GM12878 (cell line): ENCODE data around the gene COL25A1. TPM values are rescaled to one million over a fixed set of nuclear protein-coding genes. Genes with fewer than 3 reads are reported as not detected.

Source experiments
- CHD1 ChIP-seq: IDR thresholded peaks from 2 replicates; pipeline ENCODE4 v1.6.1; 2012; ENCODE audit warnings: low read depth, low read length, improper control_type of control experiment
- HDAC6 ChIP-seq: fragments of 200-600 bp; sonication (generic); IDR thresholded peaks from one replicate; pipeline ENCODE4 v1.8.0; 2017; ENCODE audit warnings: antibody characterized with exemption; ENCODE audit not compliant: unreplicated experiment
- KAT2A ChIP-seq: conservative IDR thresholded peaks from 2 replicates; pipeline ENCODE4 v1.6.1; 2011; ENCODE audit warnings: low read depth, low read length; ENCODE audit not compliant: control insufficient read depth
- MYB ChIP-seq: fragments of 150-350 bp; IDR thresholded peaks from 2 replicates; pipeline ENCODE4 v1.6.1; 2014; ENCODE audit warnings: mild to moderate bottlenecking, low read depth, low read length, borderline replicate concordance
- NFYB ChIP-seq: IDR thresholded peaks from 2 replicates; pipeline ENCODE4 v1.6.1; 2011; ENCODE audit warnings: low read depth, mild to moderate bottlenecking, low read length, improper control_type of control experiment, moderate library complexity; ENCODE audit not compliant: insufficient read depth
- NR2F1 ChIP-seq: fragments of 450-650 bp; conservative IDR thresholded peaks from 2 replicates; pipeline ENCODE4 v1.6.1; 2017; ENCODE audit warnings: mild to moderate bottlenecking
- PML ChIP-seq: IDR thresholded peaks from 2 replicates; pipeline ENCODE4 v1.6.1; 2012; ENCODE audit warnings: low read length, inconsistent platforms
- polyA plus RNA-seq, 11 experiments: library from polyadenylated mRNA; depleted of rRNA in 4 of 11; unstranded in 6 of 11; stranded (reverse) in 5 of 11; fragments of >200 nt; fragmentation: Nextera tagmentation in 4 of 11; fragmentation: Illumina TruSeq in 1 of 11; extraction: Ambion mirVana in 4 of 11; extraction: Trizol in 1 of 11; gene quantifications; 1 replicate in 1 of 11; 2 replicates in 10 of 11; pipeline versions ENCODE4 v1.2.1 to v1.2.3, GENCODE V29; 2011 to 2016; ENCODE audit warnings: inconsistent platforms in 2 of 11, missing spikeins in 2 of 11, low read depth in 1 of 11
- total RNA-seq, 4 experiments: library from RNA; depleted of rRNA in 3 of 4; stranded (reverse); fragments of >200 nt in 3 of 4; fragmentation: Illumina TruSeq in 1 of 4; extraction: Trizol in 1 of 4; gene quantifications; 2 replicates each; pipeline versions ENCODE4 v1.2.1 to v1.2.3, GENCODE V29; 2013 to 2021
- TF ChIP-seq, protein P1 (sequence below): fragments of 150-350 bp; IDR thresholded peaks from 2 replicates; pipeline ENCODE4 v1.6.1; 2016; ENCODE audit warnings: low read depth, low read length
- TF ChIP-seq, protein P2 (sequence below): fragments of 450-650 bp; IDR thresholded peaks from 2 replicates; pipeline ENCODE4 v1.6.1; 2017; ENCODE audit warnings: borderline replicate concordance
- TF ChIP-seq, protein P3 (sequence below): fragments of 450-650 bp; IDR thresholded peaks from 2 replicates; pipeline ENCODE4 v1.6.1; 2018; ENCODE audit warnings: mild to moderate bottlenecking, low read depth, moderate library complexity; ENCODE audit not compliant: partially characterized antibody

Gene COL25A1
- total and polyA plus RNA-seq, 10 of the 15 experiments (the other 5 are each of a cell fraction or from before 2014, with no cell fraction given), result 0.01 to 0.26 (median 0.12) TPM; not detected in 6

GRCh38 chr4:109218288-109218687 is 84.2 kb downstream of the COL25A1 start (continued):
- TF ChIP-seq, protein P1, sequence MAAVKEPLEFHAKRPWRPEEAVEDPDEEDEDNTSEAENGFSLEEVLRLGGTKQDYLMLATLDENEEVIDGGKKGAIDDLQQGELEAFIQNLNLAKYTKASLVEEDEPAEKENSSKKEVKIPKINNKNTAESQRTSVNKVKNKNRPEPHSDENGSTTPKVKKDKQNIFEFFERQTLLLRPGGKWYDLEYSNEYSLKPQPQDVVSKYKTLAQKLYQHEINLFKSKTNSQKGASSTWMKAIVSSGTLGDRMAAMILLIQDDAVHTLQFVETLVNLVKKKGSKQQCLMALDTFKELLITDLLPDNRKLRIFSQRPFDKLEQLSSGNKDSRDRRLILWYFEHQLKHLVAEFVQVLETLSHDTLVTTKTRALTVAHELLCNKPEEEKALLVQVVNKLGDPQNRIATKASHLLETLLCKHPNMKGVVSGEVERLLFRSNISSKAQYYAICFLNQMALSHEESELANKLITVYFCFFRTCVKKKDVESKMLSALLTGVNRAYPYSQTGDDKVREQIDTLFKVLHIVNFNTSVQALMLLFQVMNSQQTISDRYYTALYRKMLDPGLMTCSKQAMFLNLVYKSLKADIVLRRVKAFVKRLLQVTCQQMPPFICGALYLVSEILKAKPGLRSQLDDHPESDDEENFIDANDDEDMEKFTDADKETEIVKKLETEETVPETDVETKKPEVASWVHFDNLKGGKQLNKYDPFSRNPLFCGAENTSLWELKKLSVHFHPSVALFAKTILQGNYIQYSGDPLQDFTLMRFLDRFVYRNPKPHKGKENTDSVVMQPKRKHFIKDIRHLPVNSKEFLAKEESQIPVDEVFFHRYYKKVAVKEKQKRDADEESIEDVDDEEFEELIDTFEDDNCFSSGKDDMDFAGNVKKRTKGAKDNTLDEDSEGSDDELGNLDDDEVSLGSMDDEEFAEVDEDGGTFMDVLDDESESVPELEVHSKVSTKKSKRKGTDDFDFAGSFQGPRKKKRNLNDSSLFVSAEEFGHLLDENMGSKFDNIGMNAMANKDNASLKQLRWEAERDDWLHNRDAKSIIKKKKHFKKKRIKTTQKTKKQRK, result no peak
- no peak for TF ChIP-seq PML
- TF ChIP-seq HDAC6, result no peak
- TF ChIP-seq NR2F1, result no peak
- TF ChIP-seq MYB, result no peak
- no peak for TF ChIP-seq NFYB
- TF ChIP-seq CHD1, result no peak
- TF ChIP-seq, protein P2, sequence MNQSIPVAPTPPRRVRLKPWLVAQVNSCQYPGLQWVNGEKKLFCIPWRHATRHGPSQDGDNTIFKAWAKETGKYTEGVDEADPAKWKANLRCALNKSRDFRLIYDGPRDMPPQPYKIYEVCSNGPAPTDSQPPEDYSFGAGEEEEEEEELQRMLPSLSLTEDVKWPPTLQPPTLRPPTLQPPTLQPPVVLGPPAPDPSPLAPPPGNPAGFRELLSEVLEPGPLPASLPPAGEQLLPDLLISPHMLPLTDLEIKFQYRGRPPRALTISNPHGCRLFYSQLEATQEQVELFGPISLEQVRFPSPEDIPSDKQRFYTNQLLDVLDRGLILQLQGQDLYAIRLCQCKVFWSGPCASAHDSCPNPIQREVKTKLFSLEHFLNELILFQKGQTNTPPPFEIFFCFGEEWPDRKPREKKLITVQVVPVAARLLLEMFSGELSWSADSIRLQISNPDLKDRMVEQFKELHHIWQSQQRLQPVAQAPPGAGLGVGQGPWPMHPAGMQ, result no peak
- no peak for TF ChIP-seq KAT2A
- TF ChIP-seq, protein P3, sequence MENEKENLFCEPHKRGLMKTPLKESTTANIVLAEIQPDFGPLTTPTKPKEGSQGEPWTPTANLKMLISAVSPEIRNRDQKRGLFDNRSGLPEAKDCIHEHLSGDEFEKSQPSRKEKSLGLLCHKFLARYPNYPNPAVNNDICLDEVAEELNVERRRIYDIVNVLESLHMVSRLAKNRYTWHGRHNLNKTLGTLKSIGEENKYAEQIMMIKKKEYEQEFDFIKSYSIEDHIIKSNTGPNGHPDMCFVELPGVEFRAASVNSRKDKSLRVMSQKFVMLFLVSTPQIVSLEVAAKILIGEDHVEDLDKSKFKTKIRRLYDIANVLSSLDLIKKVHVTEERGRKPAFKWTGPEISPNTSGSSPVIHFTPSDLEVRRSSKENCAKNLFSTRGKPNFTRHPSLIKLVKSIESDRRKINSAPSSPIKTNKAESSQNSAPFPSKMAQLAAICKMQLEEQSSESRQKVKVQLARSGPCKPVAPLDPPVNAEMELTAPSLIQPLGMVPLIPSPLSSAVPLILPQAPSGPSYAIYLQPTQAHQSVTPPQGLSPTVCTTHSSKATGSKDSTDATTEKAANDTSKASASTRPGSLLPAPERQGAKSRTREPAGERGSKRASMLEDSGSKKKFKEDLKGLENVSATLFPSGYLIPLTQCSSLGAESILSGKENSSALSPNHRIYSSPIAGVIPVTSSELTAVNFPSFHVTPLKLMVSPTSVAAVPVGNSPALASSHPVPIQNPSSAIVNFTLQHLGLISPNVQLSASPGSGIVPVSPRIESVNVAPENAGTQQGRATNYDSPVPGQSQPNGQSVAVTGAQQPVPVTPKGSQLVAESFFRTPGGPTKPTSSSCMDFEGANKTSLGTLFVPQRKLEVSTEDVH, result no peak
